H9 (cell line): ENCODE results near the gene CDR2L. TPM values are rescaled to one million over a fixed set of nuclear protein-coding genes. Genes with fewer than 3 reads are reported as not detected.
"Not testable (repeated sequence)": the region's sequence is repeated elsewhere in the genome, so short reads cannot be mapped to it uniquely, and the experiment has no call there.

Experiments
- DNase-seq: peaks from one replicate; pipeline ENCODE4 v3.0.0-alpha.2; 2017
- H2AFZ ChIP-seq: one replicate; pipeline ENCODE4 v1.6.1; 2013; ENCODE audit warnings: mild to moderate bottlenecking, low read length, control low read depth, moderate library complexity
- H2AK5ac ChIP-seq: 2 replicates; pipeline ENCODE4 v1.6.1; 2013; ENCODE audit warnings: low read length, control low read depth, mixed read lengths; ENCODE audit not compliant: insufficient read length
- H2BK120ac ChIP-seq: one replicate; pipeline ENCODE4 v1.6.1; 2013; ENCODE audit warnings: low read depth, mild to moderate bottlenecking, low read length, control low read depth, inconsistent platforms; ENCODE audit not compliant: poor library complexity, severe bottlenecking
- H2BK12ac ChIP-seq: 2 replicates; pipeline ENCODE4 v1.6.1; 2013; ENCODE audit warnings: low read length, control low read depth, mixed read lengths, low read depth; ENCODE audit not compliant: insufficient read length
- H2BK15ac ChIP-seq: 2 replicates; pipeline ENCODE4 v1.6.1; 2013; ENCODE audit warnings: low read depth, low read length, control low read depth
- H2BK20ac ChIP-seq: one replicate; pipeline ENCODE4 v1.6.1; 2013; ENCODE audit warnings: low read depth, mild to moderate bottlenecking, low read length, control low read depth, inconsistent platforms; ENCODE audit not compliant: poor library complexity, severe bottlenecking
- H2BK5ac ChIP-seq: 2 replicates; pipeline ENCODE4 v1.6.1; 2013; ENCODE audit warnings: low read length, control low read depth, mixed read lengths; ENCODE audit not compliant: insufficient read length
- H3K14ac ChIP-seq: 2 replicates; pipeline ENCODE4 v1.6.1; 2013; ENCODE audit warnings: low read length, control low read depth; ENCODE audit not compliant: insufficient read depth
- H3K18ac ChIP-seq: 2 replicates; pipeline ENCODE4 v1.6.1; 2013; ENCODE audit warnings: low read depth, mild to moderate bottlenecking, mixed read lengths, low read length, control low read depth; ENCODE audit not compliant: insufficient read length
- H3K23ac ChIP-seq: 2 replicates; pipeline ENCODE4 v1.6.1; 2013; ENCODE audit warnings: low read length, control low read depth, mixed read lengths, low read depth; ENCODE audit not compliant: insufficient read length
- H3K23me2 ChIP-seq: 2 replicates; pipeline ENCODE4 v1.6.1; 2013; ENCODE audit warnings: low read depth, mild to moderate bottlenecking, mixed read lengths, low read length, control low read depth; ENCODE audit not compliant: insufficient read length, poor library complexity, severe bottlenecking
- H3K27ac ChIP-seq: 2 replicates; pipeline ENCODE4 v1.5.1; 2013; ENCODE audit warnings: low read length, control low read depth, mixed read lengths, low read depth; ENCODE audit not compliant: insufficient read length
- H3K27me3 ChIP-seq: 2 replicates; pipeline ENCODE4 v1.6.1; 2013; ENCODE audit warnings: low read length, control low read depth, inconsistent platforms; ENCODE audit not compliant: insufficient read depth
- H3K4ac ChIP-seq: 2 replicates; pipeline ENCODE4 v1.6.1; 2013; ENCODE audit warnings: low read depth, mild to moderate bottlenecking, control low read depth, inconsistent platforms, low read length, moderate library complexity
- H3K4me1 ChIP-seq: 2 replicates; pipeline ENCODE4 v1.6.1; 2013; ENCODE audit warnings: low read length, control low read depth, inconsistent platforms; ENCODE audit not compliant: insufficient read depth
- H3K4me2 ChIP-seq: 2 replicates; pipeline ENCODE4 v1.6.1; 2013; ENCODE audit warnings: low read length, control low read depth, mixed read lengths; ENCODE audit not compliant: insufficient read length, insufficient read depth
- H3K56ac ChIP-seq: 2 replicates; pipeline ENCODE4 v1.6.1; 2013; ENCODE audit warnings: low read depth, mild to moderate bottlenecking, mixed read lengths, low read length, control low read depth; ENCODE audit not compliant: insufficient read length
- H3K79me1 ChIP-seq: 2 replicates; pipeline ENCODE4 v1.6.1; 2013; ENCODE audit warnings: low read depth, mild to moderate bottlenecking, moderate library complexity, low read length, control low read depth, inconsistent platforms; ENCODE audit not compliant: insufficient read depth, poor library complexity, severe bottlenecking
- H3K79me2 ChIP-seq: 2 replicates; pipeline ENCODE4 v1.6.1; 2013; ENCODE audit warnings: low read length, control low read depth, inconsistent platforms; ENCODE audit not compliant: insufficient read depth
- H3K9ac ChIP-seq: 2 replicates; pipeline ENCODE4 v1.6.1; 2013; ENCODE audit warnings: low read length, control low read depth, mixed read lengths; ENCODE audit not compliant: insufficient read length; ENCODE audit errors: extremely low read depth
- H3K9me3 ChIP-seq: one replicate; pipeline ENCODE4 v1.6.1; 2013; ENCODE audit warnings: low read depth, low read length, inconsistent platforms; ENCODE audit not compliant: control insufficient read depth
- H3T11ph ChIP-seq: one replicate; pipeline ENCODE4 v1.6.1; 2013; ENCODE audit warnings: mild to moderate bottlenecking, low read length, control low read depth, inconsistent platforms
- H4K20me1 ChIP-seq: one replicate; pipeline ENCODE4 v1.6.1; 2013; ENCODE audit not compliant: control insufficient read depth, insufficient read length, insufficient read depth
- H4K5ac ChIP-seq: 2 replicates; pipeline ENCODE4 v1.6.1; 2013; ENCODE audit warnings: low read depth, mild to moderate bottlenecking, mixed read lengths, low read length, control low read depth; ENCODE audit not compliant: insufficient read length
- H4K8ac ChIP-seq: replicated peaks from 2 replicates; pipeline ENCODE4 v1.6.1; 2013; ENCODE audit warnings: low read length, control low read depth, mixed read lengths, low read depth; ENCODE audit not compliant: insufficient read length
- H4K91ac ChIP-seq: 2 replicates; pipeline ENCODE4 v1.6.1; 2013; ENCODE audit warnings: low read depth, mild to moderate bottlenecking, moderate library complexity, mixed read lengths, low read length, control low read depth; ENCODE audit not compliant: insufficient read length
- H3K27ac Mint-ChIP-seq, 3 experiments: 2 replicates in 2 of 3; 3 replicates in 1 of 3; pipeline ENCODE4 v1.8.0; 2020 to 2021; ENCODE audit warnings: mixed read lengths in 3 of 3, mild to moderate bottlenecking in 1 of 3, moderate library complexity in 1 of 3
- H3K27me3 Mint-ChIP-seq: 2 replicates; pipeline ENCODE4 v1.8.0; 2021; ENCODE audit warnings: low read depth, mild to moderate bottlenecking, moderate library complexity, mixed read lengths
- H3K36me3 Mint-ChIP-seq, 3 experiments: 2 replicates in 2 of 3; 3 replicates in 1 of 3; pipeline ENCODE4 v1.8.0; 2020 to 2021; ENCODE audit warnings: low read depth in 3 of 3, mixed read lengths in 3 of 3; ENCODE audit not compliant: insufficient read depth in 1 of 3
- H3K4me1 Mint-ChIP-seq, 2 experiments: 2 replicates each; pipeline ENCODE4 v1.8.0; 2020; ENCODE audit warnings: mixed read lengths in 2 of 2
- H3K4me3 Mint-ChIP-seq, 2 experiments: 2 replicates in 1 of 2; 3 replicates in 1 of 2; pipeline ENCODE4 v1.8.0; 2020 to 2021; ENCODE audit warnings: mild to moderate bottlenecking in 2 of 2, mixed read lengths in 2 of 2, moderate library complexity in 1 of 2
- H3K9me3 Mint-ChIP-seq, 2 experiments: 2 replicates in 1 of 2; 3 replicates in 1 of 2; pipeline ENCODE4 v1.8.0; 2020; ENCODE audit warnings: mild to moderate bottlenecking in 2 of 2, mixed read lengths in 2 of 2, moderate library complexity in 1 of 2
- CTCF ChIP-seq: fragments of 200-600 bp; sonication (generic); conservative IDR thresholded peaks from 3 replicates; pipeline ENCODE4 v1.8.0; 2021; ENCODE audit warnings: antibody characterized with exemption, mild to moderate bottlenecking
- WGBS: extraction: QIAGEN DNeasy Blood & Tissue Kit; methylation state at CpG from one replicate; pipeline ENCODE4 v1.1.7; 2013; ENCODE audit warnings: missing lambda C conversion rate, low lambda C conversion rate, mixed read lengths; ENCODE audit not compliant: insufficient read length; ENCODE audit errors: extremely low coverage; 5-methylcytosine and 5-hydroxymethylcytosine counted together
- total RNA-seq: library from RNA; stranded (reverse); gene quantifications from 2 replicates; pipeline ENCODE4 v1.2.1, GENCODE V29; 2021

The CDR2L gene
- total RNA-seq, 1 experiment from 2014 or later: 23.3 TPM

GRCh38 chr17:75041656-75042280 lies 54.3 kb downstream of the CDR2L start:
- Histone ChIP-seq H3K9me3 (no peaks in the 10 kb centered on the region), H2BK15ac (no peak overlapping the region; the same call in 1 of the 2 replicates), H4K8ac (no peak overlapping the region), H3K4ac (no peak overlapping the region), H3K27me3 (no peaks in the 10 kb centered on the region), H3T11ph (no peak overlapping the region), H4K91ac (no peak overlapping the region), H3K18ac (no peak overlapping the region), H2BK12ac (no peak overlapping the region), H3K9ac (no peak overlapping the region), H2AFZ (no peak overlapping the region), H2BK20ac (no peak overlapping the region), H2BK5ac (no peak overlapping the region), H3K23ac (no peak overlapping the region), H3K4me2 (no peak overlapping the region), H4K20me1 (no peaks in the 10 kb centered on the region), H3K23me2 (no peaks in the 10 kb centered on the region), H3K79me1 (no peaks in the 10 kb centered on the region), H4K5ac (no peak overlapping the region), H3K4me1 (peaks cover 7% of the 10 kb centered on the region; the same call in 1 of the 2 replicates), H3K56ac (no peak overlapping the region), H2BK120ac (no peak overlapping the region), H3K27ac (peak overlapping the region; percentile 51), H3K14ac (no peak overlapping the region), H2AK5ac (no peak overlapping the region), H3K79me2 (no peaks in the 10 kb centered on the region)
- TF ChIP-seq CTCF: no peak
- Mint-ChIP-seq H3K9me3 (peaks cover 0 to 2% of the 10 kb centered on the region in 2 experiments; a peak in 1 of 5 replicates), H3K4me3 (peak overlapping the region in 1 of 2 experiments; percentile 31; a peak in 1 of 5 replicates), H3K4me1 (peaks cover 34 to 42% of the 10 kb centered on the region in 2 experiments), H3K36me3 (peaks cover 31 to 46% (median 43%) of the 10 kb centered on the region in 3 experiments; a peak in 6 of 7 replicates), H3K27ac (peak overlapping the region; percentile 57 to 78 (median 67); a peak in 5 of 7 replicates), H3K27me3 (no peaks in the 10 kb centered on the region)
- no peak for DNase-seq
- WGBS: no CpG with 5 or more reads among the region's 12 CpGs

- H4K5ac ChIP-seq, H3K23me2 ChIP-seq: not testable (repeated sequence)
Observed at GRCh38 chr17:75043789-75044188, 56.4 kb downstream of the CDR2L start.

More at GRCh38 chr17:75043789-75044188, 56.4 kb downstream of the CDR2L start:
- no CpG with 5 or more reads among the region's 5 CpGs for WGBS
- not testable (repeated sequence) for DNase-seq, H4K8ac ChIP-seq, H3K9me3 ChIP-seq, H3T11ph ChIP-seq, H3K79me1 ChIP-seq, H2BK120ac ChIP-seq, H3K23ac ChIP-seq, H3K4me1 ChIP-seq, H3K27me3 ChIP-seq, H3K14ac ChIP-seq, H2BK12ac ChIP-seq, H3K18ac ChIP-seq, H2AFZ ChIP-seq, H2BK5ac ChIP-seq, H3K4me3 Mint-ChIP-seq, H3K56ac ChIP-seq, H2BK15ac ChIP-seq, H4K20me1 ChIP-seq, H3K27ac ChIP-seq, H3K9me3 Mint-ChIP-seq, H2AK5ac ChIP-seq, H3K27me3 Mint-ChIP-seq, H3K4me2 ChIP-seq, H3K4ac ChIP-seq, H3K79me2 ChIP-seq, H2BK20ac ChIP-seq, H3K9ac ChIP-seq, H4K91ac ChIP-seq
- Mint-ChIP-seq H3K4me1 (peaks cover 42 to 51% of the 10 kb centered on the region in 2 experiments), H3K27ac (peak overlapping the region in 1 of 3 experiments; percentile 67; a peak in 1 of 7 replicates), H3K36me3 (peaks cover 27 to 42% (median 36%) of the 10 kb centered on the region in 3 experiments; a peak in 6 of 7 replicates)
